SIG-M5 treated with dmso at 0.1 percent for 504 hours (cell line): Measurements from ENCODE around the gene CETP.
"Not testable (repeated sequence)": the region's sequence is repeated elsewhere in the genome, so short reads cannot be mapped to it uniquely, and the experiment has no call there.

Source experiments
- DNase-seq: peaks from one replicate; lab custom pipeline; 2025; ENCODE audit not compliant: unreplicated experiment; lab: John Stamatoyannopoulos, UW

The CETP gene

DNA sequence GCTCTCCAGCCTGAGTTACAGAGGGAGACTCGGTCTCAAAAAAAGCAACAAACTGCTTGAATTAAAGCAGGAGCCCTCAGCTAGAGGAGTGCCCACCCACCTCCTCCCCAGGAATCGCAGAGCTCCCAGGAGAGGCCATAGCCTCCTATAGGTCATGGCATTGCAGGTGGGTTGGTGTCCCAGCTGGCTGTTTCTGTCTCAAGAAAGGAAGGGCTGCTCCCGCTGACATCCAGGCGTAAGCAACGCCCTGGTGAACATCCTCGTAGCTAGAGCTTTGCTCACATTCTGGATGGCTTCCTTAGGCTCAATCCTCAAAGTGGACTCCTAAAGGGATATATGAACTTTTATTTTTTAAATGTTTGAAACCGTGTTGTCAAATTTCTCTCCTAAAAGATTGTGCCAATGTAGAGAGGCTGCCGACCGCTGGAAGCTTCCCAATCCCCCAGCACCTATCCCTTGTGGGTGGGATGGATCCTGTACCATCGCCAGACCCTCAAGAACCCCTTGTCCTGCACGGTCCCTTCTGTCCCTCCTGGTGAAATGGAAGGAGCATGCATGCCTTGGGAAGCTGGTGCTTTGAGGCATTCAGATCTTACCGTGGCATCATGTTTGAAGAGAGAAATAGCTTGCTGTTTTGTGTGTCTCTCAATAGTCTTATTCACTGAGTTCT is 33.5 kb downstream of the CETP start:
- no peak for DNase-seq

DNA sequence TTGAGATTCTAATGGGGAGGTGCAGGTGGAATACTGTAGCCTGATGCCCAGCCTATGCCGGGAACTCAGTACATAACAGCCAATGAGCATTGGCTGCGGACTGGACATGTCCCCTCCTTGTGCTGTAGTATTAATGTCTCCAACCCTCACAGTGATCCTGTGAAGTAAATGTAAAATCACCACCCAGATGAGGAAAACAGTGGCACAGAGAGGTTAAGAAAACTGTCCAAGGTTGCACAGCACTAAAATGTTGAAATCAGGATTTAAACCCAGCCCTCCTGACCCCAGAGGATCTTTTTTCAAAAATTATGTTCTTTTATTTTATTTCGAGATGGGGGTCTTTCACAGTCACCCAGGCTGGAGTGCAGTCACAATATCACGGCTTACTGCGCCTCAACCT is 35.5 kb downstream of the CETP start:
- DNase-seq: no peak

DNA sequence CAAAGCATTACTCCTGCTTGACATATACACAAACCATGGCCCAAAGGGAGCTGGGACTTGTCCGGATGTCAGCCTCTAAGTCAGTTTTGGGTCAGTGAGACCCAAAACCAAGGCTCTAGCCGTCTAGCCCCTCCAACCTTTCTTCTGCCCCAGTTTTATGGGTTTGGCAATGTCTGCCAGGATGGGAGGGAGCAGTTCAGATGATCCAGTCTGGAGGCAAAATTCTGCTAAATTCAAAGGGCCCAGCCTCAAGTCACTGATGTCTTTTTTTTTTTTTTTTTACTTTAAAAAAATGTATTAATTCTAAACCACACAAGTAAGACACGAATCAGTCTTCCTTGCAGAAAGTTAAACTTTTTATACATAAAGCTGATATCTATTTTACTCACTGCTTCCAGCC is 36.2 kb downstream of the CETP start:
- DNase-seq: no peak

DNA sequence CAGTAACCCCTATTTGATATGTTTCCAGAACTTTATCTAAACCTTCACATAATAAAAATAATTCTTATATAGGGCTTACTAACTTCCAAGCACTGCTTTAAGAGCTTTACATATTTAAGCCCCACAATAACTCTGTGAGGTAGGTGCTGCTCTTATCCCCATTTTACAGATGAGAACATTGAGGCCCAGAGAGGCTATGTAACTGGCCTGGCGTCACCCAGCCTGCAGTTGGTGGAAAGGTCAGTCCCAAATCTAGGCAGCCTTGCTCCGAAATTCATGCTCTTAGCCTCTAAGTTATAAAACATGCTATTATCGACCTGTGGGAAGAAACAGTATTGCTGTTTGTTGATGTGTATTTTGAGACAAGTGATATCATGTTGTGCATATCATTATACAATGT is 36.6 kb downstream of the CETP start:
- DNase-seq: no peak

DNA sequence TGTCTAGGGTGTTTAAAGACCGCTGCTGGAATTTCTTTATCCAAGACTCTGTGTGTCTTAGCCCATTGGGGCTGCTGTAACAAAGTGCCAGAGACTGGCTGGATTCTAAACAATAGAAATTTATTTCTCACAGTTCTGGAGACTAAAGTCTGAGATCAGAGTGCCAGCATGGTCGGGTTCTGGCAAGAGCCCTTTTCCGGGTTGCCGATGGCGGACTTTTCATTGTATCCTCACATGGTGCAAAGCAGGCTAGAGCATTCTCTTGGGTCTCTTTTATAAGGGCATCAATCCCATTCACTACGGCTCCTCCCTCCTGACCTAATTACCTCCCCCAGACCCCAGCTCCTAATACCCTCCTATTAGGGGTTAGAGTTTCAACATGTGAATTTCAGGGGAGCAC is 37.1 kb downstream of the CETP start:
- DNase-seq: no peak

DNA sequence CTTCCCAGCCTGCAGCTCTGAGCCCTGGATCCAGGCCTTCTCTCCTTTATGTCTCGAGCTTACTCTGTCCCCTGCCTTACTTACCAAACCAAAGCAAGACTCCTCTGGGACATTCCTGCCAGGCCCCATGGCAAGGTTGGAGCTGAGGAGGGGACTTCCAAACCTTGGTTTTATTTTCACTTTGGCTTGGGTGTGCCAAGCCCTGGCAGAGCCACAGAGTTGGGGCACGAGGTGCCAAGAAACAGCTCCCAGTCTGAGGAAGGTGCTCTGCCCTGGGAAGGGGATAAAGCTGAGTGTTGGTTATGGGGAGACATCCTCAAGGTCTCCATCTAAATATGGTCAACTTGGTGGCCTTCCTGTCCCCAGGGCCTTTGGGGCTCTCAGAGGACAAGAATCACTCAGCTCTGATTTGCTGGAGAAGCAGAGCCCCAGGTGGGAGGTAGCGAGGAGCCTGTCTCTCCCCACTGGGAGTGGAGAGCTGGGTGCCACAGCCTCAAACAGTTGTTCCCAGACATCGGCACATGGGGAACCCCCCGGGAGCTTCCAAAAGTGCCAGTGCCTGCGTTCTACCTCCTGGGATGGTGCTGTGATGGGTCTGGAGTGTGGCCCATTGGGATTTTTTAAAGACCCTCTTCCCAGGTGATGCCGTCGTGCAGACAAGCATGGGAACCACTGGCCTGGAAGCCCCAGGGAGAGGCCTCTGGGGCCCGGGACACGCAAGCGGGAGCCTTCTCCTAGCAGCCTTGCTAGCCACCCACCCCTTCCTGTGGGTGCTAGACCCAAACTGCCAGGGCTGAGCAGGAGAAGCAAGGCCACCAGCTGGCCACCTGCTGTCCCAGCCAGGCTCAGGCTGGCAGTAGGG is 37.9 kb downstream of the CETP start:
- no peak for DNase-seq

DNA sequence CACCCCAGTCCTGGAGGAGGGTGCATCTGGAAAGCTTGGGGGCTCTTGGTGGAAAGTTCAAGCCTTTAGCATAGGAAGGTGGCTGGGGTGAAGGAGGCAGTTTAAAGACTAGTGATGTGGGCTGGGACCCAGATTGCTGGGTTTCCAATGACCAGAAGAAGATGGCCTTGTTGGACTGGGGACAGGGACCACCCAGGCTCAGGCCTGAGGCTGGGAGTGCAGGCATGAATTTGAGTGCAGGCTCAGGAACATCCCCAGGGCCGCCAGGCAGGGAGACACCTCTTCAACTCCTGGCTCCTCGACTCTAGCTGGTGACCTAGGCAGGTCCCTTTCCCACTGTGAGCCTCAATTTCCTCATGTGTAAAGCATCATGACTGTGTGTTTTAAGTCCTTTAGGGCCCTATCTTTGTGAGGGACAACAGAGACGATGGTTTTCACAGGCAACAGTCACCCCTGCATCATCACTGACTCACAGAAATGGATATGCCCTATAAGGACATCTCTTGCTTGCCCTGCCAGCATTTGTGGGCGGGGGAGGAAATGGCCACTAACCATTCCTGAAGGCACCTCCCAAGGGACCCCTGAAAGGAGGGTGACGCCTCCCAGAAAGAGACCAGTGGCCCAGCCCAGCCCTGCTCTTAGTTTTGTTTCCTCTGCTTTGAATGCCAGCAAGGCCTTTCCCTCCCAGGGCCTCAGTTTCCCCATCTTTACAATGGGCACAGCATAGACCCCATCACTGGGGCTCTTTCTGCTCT is 38.7 kb downstream of the CETP start:
- DNase-seq: no peak

DNA sequence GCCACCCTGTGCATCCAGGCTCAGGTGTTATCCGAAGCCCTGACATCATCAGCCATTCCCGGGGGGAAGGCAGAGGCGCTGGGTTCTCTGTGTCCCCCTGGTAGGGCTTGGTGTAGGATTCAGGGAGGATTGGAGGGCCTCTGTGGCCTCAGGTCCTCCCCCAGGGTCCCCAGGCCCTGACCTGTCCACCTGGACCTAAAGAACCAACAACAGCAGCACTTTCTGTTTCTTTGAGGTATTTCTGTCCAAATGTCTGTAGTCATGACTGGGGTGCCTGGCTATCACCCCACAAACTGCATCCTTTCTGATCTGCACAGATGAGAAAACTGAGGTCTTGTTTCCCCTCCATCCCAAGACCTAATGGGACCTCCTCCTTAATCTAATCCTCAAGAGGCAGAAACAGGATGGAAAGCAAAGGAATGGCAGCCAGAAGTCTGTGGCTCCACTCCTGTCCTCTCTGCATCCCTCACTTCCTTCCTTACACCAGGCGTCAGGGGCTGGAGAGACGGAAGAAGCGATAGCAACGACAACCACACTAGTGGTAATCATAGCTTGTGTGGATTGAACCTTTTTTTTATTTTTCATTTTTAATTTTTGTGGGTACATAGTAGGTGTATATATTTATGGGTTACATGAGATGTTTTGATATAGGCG is 39.4 kb downstream of the CETP start:
- DNase-seq: no peak

DNA sequence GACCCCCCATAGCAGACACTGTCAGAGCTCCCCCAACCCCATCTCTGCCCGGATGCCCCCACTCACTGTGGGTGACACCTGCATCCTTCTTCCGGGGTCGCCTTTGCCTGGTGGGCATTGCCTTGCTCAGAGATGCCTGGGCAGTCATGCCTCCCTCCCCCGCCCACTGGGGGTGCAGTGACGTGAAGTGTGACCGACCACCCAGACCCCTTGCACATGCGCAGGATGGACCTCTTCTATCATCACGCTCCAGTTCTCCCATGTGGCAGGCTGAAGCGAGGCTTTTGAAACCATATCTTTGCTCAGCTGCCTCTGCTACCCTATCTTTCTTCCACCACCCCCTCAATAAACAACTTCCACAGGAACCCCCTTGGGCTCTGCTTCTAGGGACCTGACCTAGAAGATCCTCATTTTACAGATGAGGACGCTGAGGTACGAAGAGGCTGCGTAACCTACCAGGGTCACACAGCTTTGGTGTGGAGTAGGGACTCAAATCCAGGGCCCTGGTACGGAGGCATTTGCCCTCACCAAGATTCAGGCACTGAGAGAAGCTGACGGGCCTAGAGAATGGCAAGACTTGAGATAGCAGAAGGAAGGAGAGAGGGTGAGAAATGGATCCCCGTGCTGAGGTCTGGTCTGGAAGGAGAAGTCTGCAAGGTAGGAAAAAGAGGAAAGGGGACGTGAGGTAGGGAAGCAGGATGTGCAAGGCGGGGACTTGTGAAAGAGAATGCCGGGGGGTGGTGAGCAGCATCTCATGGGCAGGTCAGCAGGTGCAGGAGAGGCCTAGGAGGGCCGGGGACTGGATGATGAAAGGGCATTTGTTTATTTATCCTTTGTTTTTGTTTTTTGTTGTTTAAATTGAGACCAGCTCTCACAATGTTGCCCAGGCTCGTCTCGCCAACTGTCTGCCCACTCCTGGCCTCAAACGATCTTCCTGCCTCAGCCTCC is 42.0 kb downstream of the CETP start:
- no peak for DNase-seq

DNA sequence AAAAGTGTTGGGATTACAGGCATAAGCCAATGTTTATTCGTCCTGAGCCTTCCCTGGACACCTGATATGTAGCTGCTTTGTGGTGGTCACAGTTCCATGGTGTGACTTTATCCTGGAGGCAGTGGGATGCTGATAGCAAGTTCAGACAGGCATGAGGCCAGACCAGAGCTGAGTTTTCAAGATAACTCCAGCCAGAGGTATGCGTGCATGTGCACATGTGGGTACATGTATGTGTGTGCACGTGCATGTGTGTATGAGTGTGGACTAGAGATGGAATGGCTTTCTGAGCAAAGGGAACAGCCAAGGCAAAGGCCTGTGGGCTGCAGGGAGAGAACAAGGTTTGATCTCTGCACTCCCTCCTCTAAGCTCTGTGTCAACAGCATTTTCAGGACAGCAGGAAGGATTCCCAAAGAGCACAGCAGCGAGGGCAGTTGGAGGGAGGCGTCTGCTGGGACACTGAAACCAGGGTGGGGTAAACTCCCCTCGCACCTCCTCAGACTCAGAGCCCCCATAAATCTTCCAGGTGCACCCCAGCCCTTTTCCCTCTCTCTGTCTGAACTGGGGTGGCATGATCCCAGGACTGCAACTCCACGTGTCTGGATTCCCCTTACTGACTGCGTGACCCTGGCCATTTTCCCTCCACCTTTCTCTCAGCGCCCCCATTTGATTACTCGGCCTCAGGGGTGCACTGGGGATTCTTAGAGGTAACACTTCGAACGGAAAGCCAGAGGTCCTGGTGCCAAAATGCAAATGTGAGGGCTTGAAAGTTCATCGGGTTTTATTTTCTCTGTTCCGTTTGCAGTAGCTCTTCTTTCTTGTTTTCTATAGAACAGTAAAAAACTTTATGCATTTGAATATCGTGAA is 42.9 kb downstream of the CETP start:
- DNase-seq: no peak

DNA sequence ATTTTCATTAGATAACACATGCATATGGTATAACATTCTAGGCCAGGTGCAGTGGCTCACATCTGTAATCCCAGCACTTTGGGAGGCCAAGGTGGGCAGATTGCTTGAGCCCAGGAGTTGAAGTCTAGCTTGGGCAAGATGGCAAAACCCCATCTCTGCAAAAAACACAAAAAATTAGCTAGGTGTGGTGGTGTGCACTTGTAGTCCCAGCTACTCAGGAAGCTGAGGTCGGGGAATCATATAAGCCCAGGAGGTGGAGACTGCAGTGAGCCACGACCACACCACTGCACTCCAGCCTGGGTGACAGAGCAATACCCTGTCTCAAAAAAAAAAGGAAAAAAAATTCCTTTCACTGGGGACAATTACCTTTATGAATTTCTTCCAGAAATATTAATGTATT is 43.8 kb downstream of the CETP start:
- not testable (repeated sequence) for DNase-seq

DNA sequence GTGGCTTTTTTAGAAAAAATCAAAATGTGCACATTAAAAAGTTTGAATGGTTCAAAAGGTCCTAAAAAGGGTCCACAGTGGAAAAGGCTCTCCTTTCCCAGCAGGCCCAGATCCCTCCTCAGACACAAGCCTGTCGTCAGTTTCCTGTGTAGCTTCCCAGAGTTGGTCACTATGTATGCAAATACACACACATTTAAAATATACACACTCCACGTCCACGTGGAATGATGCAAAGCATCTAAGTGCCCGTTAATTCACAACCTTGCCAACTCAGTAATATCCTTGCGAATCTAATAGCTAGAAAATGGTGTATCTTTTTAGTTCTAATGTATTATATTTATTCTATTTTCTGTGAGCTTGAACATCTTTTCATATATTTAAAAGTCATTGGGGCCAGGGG is 45.3 kb downstream of the CETP start:
- no peak for DNase-seq

DNA sequence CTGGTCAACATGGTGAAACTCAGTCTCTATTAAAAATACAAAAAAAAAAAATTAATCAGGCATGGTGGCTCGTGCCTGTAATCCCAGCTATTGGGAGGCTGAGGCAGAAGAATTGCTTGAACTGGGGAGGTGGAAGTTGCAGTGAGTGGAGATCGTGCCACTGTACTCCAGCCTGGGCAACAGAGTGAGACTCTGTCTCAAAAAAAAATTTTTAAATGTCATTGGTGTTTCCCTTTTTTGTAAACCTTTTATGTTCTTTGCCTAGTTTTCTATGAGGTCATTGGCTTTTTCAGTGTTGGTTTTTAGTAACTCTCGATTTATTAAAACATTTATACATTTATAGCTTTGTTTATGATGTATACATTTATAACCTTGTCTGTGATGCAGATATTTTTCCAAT is 45.8 kb downstream of the CETP start:
- no peak for DNase-seq

DNA sequence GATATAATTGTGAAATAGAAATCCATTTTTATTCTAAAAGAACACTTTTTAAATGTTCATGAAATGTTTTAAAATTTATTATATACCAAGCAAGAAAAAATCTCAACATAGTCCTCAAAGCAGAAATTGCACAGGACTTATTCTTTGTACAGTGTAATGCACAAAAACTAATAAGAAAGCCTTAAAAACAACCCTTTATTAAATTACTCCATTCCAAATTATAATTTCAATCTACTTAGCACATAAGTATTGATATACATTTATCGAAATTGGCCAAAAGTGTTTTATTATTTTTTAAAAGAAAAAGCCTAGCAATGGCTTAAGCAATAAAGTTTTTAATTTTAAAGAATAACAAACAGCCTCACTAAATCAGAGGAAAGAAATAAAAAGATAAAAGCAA is 46.7 kb downstream of the CETP start:
- no peak for DNase-seq

DNA sequence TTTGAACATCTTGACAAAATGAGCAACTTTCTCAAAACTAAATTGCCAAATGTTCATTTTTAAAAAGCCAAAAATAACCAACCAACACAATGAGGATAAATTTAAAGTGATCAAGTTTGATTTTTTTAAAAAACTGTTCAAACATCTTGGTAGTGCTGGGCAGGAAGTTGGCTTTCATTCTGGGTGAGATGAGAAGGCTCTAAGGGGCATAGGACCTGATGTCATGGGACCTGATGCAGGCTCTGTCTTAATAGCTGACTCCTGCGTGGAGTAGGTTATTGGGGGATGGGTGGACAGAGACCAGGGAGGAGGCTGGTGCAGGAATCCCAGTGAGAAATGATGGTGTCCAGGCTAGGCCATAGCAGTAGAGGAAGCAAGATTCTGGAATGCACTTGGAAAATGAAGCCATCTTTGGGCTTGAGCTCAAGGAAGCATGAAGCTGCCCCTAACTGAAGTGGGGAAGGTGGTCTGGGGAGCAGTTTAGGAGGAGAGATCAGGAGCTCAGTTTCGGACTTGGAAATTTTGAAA is 48.0 kb downstream of the CETP start:
- no peak for DNase-seq

DNA sequence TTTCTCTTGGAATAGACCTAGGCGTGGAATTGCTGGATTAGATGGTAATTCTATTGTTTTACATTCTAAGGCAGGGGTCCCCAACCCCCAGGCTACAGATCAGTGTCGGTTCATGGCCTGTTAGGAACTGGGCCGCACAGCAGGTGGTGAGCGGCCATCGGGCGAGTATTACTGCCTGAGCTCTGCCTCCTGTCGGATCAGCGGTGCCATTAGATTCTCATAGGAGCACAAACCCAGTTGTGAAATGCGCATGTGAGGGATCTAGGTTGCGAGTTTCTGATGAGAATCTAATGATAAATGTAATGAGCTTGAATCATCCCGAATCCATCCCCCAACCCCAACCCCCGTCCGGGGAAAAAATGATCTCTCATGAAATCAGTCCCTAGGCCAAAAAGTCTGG is 50.6 kb downstream of the CETP start:
- DNase-seq: no peak

DNA sequence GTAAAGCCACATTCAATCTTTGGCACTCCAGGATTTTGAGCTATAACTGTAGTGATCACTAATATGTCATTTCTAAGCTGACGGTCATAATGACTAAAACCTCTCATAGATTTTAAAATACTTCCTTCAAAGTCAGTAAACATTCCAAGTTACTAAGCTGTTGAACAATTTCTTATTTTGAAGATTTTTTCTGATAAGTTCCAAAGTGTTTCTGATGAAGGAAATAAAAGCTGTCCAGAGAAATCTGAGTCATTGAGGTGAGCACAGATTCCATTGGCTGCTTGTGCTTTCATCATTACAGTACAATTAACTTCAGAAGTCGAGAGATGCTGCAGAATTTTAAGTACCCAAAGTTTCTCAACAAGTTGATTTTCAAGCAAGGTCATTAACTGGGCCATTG is 51.5 kb downstream of the CETP start:
- no peak for DNase-seq

DNA sequence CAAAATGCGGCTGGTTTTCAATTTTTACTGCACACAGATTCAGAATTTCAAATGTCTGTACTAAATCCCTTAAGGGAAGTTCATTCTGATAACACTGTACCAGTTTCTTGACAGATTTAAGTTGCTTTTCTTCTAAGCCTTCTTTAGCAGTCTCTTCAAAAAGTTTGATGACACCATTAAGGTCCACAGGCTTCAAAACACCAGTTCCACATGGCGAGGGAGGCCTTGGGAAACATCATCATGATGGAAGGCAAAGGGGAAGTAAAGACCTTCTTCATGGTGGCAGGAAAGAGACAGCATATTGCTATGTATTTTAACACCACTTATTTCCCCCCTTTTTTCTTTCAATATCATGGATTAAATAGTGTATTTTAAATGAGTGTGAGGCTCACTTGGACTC is 52.2 kb downstream of the CETP start:
- DNase-seq: no peak

DNA sequence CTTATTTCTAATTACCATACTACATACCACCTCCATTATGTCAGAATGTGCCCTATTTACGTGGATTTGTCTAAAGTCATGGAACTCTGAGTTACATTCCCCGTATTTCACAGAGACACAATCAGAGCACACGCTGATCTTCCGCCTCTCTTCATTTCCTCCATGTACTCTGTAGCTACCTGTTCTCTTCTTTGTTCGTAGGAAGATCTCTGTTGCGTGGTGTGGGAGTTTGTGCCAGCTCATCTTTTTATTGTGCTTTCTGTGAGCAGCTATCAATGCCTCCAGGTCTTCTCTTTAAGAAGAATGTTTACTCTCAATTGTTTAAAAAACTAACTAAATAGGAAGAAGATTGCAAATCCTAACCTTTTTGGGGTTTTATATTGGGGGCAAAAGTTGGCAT is 54.6 kb downstream of the CETP start:
- no peak for DNase-seq
